ENCODE results near the gene SHISA6.

Gene SHISA6

GRCh38 chr17:11366272-11366850 lies 125.3 kb downstream of the SHISA6 start (continued):
- TF ChIP-seq CSRNP3 (CRISPR knock-in tag; IDR thresholded peaks at IDR 0.05) (no peak), BACH2 (CRISPR knock-in tag; IDR thresholded peaks at IDR 0.05; ENCODE audit: borderline replicate concordance) (no peak), OSR1 (CRISPR knock-in tag; IDR thresholded peaks at IDR 0.05) (no peak), TOX (CRISPR knock-in tag; IDR thresholded peaks at IDR 0.05; ENCODE audit: borderline replicate concordance) (no peak), ZFP3 (CRISPR knock-in tag; IDR thresholded peaks at IDR 0.05) (no peak), CSDC2 (CRISPR knock-in tag; IDR thresholded peaks at IDR 0.05) (no peak), PPARA (CRISPR knock-in tag; IDR thresholded peaks at IDR 0.05; ENCODE audit: borderline replicate concordance) (no peak), ZNF70 (CRISPR knock-in tag; IDR thresholded peaks at IDR 0.05) (no peak), ESRRG (CRISPR knock-in tag; IDR thresholded peaks at IDR 0.05) (no peak)

GRCh38 chr17:11369575-11369974 lies 128.6 kb downstream of the SHISA6 start:
- no peak for ATAC-seq
- TF ChIP-seq TOX (CRISPR knock-in tag; IDR thresholded peaks at IDR 0.05; ENCODE audit: borderline replicate concordance) (no peak), PATZ1 (CRISPR knock-in tag; IDR thresholded peaks at IDR 0.05; ENCODE audit: borderline replicate concordance) (no peak), TSHZ2 (CRISPR knock-in tag; IDR thresholded peaks at IDR 0.05) (no peak), CSRNP3 (CRISPR knock-in tag; IDR thresholded peaks at IDR 0.05) (no peak), ZC3H10 (CRISPR knock-in tag; IDR thresholded peaks at IDR 0.05) (no peak), SNAI2 (CRISPR knock-in tag; IDR thresholded peaks at IDR 0.05) (no peak), ESRRG (CRISPR knock-in tag; IDR thresholded peaks at IDR 0.05) (no peak), ZFP30 (CRISPR knock-in tag; IDR thresholded peaks at IDR 0.05) (no peak), POU6F1 (CRISPR knock-in tag; IDR thresholded peaks at IDR 0.05; ENCODE audit: borderline replicate concordance, low read depth) (no peak), OSR1 (CRISPR knock-in tag; IDR thresholded peaks at IDR 0.05) (no peak), ZNF8 (CRISPR knock-in tag; IDR thresholded peaks at IDR 0.05) (no peak), ZFP3 (CRISPR knock-in tag; IDR thresholded peaks at IDR 0.05) (no peak), GLIS3 (CRISPR knock-in tag; IDR thresholded peaks at IDR 0.05) (no peak), BACH2 (CRISPR knock-in tag; IDR thresholded peaks at IDR 0.05; ENCODE audit: borderline replicate concordance) (no peak), RARB (CRISPR knock-in tag; IDR thresholded peaks at IDR 0.05) (no peak), ISL1 (CRISPR knock-in tag; IDR thresholded peaks at IDR 0.05) (no peak), PPARA (CRISPR knock-in tag; IDR thresholded peaks at IDR 0.05; ENCODE audit: borderline replicate concordance) (no peak), ZNF565 (CRISPR knock-in tag; conservative IDR thresholded peaks at IDR 0.05; ENCODE audit: low read depth) (no peak), CREB5 (CRISPR knock-in tag; IDR thresholded peaks at IDR 0.05; ENCODE audit: low read depth) (no peak), CSDC2 (CRISPR knock-in tag; IDR thresholded peaks at IDR 0.05) (no peak)

Data from SK-N-SH treated with all-trans-retinoic acid at 6 μM for 48 hours (cell line).